ENCODE data around the gene APCDD1L. TPM values are rescaled to one million over a fixed set of nuclear protein-coding genes. Genes with fewer than 3 reads are reported as not detected.
"Not testable (repeated sequence)": the region's sequence is repeated elsewhere in the genome, so short reads cannot be mapped to it uniquely, and the experiment has no call there.

Gene APCDD1L
- total RNA-seq, 1 donor from 2014 or later = not detected

DNA sequence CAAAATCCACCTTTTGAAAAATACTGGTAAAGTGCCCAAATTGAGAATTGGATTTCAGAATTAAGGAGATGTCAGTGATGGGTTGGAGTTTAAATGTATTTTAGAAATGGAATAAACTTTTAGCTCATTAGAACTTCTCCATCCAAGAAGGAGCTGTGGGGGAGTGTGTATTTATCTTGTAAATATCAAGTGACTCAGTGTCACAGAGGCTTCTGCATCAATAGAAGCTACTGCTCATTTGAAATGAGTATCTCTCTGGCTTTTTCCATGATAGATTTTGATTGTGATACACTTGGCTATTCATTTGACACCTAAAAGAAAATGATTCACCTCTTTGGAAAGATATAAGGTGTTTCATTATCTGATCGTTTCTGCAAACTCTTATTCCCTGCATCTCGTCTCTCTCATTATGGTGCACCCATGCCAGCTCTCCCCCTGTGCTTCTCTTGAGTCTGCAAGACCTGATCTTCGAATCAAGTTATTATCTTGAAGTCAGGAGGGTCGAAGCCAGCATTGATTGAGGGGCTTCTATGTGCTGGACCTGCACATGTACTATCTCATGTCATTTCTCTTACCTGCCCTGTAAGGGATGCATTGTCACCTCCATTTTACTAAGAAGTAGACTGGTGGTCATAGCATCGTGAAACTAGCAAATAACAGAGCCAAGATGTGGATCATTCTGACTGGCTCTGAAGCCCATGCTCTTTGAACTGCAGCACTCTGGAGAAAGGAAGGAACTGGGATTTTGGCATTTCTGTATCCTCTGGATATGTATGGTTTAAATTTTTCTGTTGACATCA is 96.0 kb downstream of the APCDD1L start:
- no peak for DNase-seq (ENCODE audit: low read depth in 2 of 2)

DNA sequence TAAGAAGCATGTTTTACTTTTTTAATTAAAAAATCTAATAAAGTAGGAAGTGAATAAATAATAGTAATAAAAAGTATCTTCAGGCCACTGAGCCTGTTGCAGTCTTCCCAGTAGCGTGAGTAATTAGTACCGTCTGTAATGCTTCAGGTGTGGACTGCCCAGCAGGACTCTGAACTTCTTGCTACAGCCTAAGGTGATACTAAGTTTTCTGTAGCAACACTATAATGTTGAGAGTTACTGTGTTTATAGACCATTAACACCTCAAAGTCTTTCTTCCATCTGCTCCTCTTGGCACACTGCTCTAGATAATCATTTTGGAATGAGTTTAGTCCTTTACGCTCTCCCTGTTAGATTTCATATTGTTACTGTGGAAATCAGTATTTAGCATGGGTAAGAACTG is 97.8 kb downstream of the APCDD1L start:
- DNase-seq (ENCODE audit: low read depth in 2 of 2) = no peak

DNA sequence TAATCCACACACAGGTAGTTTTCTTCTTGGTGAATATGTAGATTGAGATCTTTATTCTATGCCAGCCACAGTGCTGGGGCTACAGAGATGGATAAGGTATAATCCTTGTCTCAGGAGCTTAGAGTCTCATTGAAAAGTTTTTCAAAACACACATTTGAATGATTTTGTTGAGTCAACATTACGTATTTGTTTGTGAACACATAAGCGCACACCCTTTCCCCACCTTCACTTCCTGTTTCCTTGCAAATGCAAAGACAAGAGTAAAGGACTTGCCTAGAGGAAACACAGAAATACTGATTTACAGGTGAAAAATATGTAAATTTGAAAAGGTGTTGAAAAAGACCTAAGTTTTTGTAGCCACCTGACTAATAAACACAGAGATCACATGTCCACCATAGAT is 98.4 kb downstream of the APCDD1L start:
- DNase-seq (ENCODE audit: low read depth in 2 of 2) = peak; percentile 3 to 32

DNA sequence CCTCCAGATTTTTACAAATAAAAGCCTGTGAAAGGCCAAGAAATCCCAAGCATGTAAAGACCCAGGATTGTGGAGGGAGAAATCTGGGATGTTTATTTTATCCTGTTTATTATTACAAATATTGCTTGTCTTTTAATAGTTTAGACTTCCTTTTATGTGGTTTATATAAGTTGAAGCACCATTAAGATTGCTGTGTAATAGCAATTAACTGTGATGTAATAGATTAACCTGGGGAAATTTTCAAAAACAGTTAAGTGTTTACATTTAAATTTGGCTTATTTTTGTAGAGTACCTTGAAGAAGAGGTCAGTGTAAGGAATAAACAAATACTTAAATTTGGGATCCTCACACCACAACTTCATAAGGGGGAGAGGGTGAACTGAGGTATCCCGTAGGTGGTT is 99.1 kb downstream of the APCDD1L start:
- DNase-seq (ENCODE audit: low read depth in 2 of 2) = no peak

DNA sequence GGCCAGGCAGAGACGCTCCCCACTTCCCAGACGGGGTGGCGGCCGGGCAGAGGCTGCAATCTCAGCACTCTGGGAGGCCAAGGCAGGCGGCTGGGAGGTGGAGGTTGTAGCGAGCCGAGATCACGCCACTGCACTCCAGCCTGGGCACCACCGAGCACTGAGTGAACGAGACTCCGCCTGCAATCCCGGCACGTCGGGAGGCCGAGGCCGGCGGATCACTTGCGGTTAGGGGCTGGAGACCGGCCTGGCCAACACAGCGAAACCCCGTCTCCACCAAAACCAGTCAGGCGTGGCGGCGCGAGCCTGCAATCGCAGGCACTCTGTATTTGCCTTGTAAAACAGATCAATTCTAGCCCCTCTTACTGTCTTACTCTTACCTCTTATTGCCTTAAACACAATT is 100.4 kb downstream of the APCDD1L start:
- DNase-seq (ENCODE audit: low read depth in 2 of 2) = not testable (repeated sequence)

DNA sequence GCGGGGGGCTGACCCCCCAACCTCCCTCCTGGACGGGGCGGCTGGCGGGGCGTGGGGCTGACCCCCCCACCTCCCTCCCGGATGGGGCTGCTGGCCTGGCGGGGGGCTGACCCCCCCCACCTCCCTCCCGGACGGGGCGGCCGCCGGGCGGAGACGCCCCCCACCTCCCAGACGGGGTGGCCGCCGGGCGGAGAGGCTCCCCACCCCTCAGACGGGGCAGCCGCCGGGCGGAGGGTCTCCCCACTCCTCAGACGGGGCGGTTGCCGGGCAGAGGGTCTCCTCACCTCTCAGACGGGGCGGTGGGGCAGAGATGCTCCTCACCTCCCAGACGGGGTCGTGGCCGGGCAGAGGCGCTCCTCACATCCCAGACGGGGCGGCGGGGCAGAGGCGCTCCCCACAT is 101.0 kb downstream of the APCDD1L start:
- not testable (repeated sequence) for DNase-seq (ENCODE audit: low read depth in 2 of 2)

Other genes with a start within 250 kb of the APCDD1L start
- gene RAB22A, start 205.7 kb downstream of the APCDD1L start, total RNA-seq = 9.1 and 11.1 TPM in 2 replicates
- 9.1 and 11.8 TPM in 2 replicates for gene VAPB, start 126.2 kb downstream of the APCDD1L start, total RNA-seq
- 19.1 and 27.2 TPM in 2 replicates for gene STX16, start 135.9 kb upstream of the APCDD1L start, total RNA-seq
- gene NPEPL1, start 177.4 kb upstream of the APCDD1L start, total RNA-seq = 17.6 and 31.2 TPM in 2 replicates

Data from dermis microvascular lymphatic vessel endothelial cell (primary cell).